CD4-positive, alpha-beta T cell treated with Interleukin-4 for 4 hours (primary cell): ENCODE measurements around the gene RASSF5.
A peak's percentile ranks its signal among the peaks of the same experiment; 100 is the strongest.

Source experiments
- DNase-seq: peaks from one replicate; pipeline ENCODE4 v3.0.0-alpha.2; 2020

The RASSF5 gene

DNA sequence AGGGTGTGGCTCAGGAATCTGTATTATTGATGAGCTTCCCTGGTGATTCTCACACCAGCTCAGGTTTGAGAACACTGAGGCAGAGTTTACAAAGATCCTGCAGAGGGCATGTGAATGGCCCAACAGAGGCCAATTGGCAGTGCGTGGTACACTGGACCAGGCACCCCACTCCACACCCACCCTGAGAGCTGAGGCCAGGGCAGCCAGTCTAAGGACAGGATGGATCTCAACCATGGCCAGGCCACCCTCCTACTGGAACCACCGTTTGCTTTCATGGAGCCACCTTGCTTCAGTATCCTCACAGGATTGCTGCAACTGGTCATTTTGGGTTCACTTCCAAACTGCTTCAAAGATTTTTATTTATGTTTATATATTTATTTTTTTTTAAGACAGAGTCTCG, 7.3 kb upstream of the RASSF5 start:
- no peak for DNase-seq

DNA sequence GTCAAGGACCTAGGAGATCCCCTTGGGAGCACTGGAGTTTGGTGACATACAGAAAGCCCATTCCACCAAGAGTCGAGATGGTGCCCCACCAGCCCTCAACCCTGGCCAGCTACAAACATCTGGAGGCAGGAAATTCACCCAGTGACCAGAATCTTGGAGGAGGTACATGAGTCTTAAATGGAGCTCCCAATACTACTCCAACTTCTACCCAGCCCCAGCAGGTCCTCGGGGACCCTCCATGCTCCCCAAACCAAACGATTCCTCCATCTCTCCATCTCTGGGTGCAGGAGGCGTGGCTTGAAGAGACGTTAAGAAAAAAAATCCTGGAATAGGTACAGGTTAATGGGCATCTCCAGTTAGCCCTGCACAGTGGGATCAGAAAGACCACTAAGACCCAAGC, 5.5 kb upstream of the RASSF5 start:
- DNase-seq = no peak

DNA sequence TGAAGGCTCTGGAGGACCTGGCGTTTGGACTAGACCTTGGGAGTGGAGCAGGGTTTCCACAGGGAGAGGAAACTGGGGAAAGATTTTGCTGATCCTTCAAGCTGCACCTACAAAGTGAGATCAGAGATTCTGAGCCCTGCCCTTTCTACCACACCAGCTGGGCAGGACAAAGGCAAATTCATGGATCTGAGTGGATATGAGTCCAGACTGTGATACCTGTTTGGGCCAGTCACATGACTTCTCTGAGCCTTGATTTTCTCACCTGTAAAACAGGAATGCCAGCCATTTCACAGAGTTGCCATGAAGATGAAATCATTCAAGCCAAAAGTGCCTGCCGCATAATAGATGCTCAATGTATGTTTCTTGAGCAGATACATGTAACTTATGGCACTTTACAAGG, 4.9 kb upstream of the RASSF5 start:
- no peak for DNase-seq

DNA sequence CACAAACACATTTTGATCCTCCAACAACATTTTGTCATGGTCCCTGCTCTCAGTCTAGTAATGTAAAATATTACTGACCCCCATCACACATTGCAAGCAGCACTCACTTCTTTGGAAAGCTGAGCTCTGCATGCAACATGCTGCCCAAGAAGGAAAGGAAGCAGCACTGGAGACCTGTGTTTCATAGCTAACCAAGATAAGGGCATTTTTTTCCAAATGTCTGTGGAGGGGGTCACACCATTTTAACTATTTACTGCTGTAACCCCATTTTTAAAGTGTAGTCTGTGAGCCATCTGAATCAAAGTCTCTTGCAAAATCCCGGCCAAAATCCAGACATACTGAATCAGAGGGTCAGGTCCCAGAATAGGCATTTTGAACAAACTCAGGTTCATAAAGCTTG, 4.5 kb upstream of the RASSF5 start:
- no peak for DNase-seq

DNA sequence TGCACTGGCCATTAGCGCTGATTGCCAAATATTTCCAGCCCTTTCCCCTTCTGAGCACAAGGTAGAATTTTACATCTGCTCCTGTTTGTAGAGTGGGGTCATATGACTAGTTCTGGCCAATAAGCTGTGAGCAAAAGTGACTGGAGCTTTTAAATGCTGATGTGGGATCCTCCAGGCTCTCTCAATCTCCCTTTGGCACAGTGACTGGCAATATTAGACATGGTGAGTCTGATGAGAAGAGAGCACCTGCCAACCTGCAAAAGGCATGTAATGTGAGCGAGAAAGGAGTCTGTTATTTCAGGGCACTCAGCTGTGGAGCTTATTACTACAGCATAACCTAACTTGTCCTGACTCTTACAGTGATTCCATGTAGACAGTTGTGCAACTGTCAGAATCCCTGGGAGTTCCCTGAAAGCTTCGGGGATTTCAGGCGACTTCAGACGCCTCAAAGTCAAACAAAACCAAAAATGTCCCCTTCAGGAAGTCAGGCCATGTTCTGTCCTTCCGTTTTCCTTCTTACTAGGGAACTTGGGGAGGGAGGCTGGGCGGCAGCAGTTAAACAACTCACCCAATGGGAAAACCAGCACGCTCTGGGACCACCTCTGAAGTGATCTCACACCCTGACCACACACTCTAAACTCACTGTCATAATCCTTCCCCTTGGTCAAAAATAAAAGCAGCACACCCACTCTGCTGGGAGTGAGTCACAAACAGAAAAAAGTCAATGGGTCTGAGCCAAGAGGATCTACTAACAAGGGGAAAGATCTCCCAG, 3.6 kb upstream of the RASSF5 start:
- DNase-seq = peak; percentile 52

DNA sequence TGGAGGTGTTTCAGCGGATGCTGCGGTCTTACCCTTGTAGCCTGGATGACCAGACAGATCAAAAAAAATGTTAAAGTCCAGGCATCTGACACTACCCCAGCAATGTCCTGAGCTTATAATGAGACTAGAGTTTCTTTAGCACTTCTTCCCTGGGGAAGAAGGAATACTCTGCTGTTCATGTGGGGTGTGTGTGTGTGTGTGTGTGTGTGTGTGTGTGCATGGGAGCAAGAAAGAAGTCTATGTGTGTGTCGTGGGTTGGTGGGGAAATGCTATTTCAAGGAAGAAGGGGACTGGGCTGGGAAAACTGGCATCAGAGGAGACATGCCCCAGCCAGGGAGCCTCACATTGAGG, 3.0 kb upstream of the RASSF5 start:
- no peak for DNase-seq

DNA sequence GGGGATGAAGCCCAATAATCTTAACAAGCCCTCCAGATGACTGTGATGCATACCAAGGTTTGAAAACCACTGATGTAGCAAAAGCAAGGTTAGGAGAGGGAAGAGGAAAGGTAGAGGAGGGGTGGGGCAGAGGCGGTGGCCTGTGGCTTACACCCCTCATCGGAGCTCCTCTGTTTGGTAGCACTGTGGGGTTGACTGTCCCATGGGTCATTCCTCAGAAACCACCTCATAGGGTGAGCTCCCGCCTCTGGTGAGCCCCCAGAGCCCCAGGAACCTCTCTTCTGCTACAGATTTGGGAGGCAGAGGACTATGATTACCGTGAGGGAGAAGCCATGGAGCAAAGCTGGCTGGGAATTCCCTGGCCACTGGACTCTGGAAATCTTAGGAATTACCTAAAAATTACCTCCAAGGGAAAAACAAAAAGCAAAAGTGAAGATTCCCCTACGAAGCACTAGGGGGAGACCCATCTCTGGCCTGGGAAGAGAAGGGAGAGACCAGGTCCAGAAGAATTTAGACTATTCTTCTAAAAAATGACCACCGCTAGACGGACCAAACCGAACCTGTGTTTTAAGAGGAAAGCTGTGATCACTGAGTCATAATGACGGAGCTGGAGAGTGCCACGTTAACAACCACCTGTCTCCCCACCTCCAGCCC, 1.5 kb upstream of the RASSF5 start:
- DNase-seq = no peak

DNA sequence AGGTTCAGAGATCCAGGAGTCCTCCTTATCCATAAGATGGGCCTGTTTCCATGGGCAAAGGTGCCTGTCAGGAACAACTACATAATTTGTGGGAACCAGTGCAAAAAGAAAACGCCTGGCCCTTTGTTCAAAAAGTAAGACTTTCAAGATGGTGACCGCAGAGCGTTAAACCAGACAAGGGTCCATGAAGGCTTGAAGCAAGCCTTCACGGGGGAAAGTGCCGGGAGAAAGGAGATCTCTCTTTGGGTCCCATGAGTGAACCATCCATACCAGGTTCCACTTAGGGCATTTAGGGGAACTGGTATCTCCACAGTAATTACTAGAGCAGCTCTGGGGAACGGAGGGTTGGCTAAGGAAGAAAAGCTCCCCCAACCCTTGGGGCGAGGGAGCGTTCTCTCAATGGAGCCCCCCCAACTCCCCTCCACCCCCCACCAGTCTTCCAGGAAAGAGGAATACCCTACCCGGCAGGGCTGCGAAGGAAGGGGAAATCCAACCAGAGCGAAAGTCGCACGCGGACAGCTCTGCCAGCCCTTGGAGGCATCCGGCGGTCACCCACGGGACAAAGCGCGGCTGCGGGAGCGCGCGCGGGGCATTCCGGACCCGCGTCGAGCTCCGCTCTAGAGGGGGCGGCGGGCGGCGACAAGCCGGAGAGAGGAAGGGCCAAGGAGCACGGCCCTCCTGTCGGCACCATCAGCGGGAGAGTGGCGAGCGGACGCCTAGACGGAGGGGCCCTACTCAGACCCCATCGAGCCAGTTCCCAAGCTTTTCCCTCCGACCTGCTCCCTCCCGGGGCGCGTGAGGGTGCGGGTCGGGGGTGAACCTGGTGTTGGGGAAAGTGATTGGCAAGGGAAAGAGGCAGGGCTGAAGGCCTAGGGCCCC, 687 bp upstream of the RASSF5 start:
- no peak for DNase-seq

DNA sequence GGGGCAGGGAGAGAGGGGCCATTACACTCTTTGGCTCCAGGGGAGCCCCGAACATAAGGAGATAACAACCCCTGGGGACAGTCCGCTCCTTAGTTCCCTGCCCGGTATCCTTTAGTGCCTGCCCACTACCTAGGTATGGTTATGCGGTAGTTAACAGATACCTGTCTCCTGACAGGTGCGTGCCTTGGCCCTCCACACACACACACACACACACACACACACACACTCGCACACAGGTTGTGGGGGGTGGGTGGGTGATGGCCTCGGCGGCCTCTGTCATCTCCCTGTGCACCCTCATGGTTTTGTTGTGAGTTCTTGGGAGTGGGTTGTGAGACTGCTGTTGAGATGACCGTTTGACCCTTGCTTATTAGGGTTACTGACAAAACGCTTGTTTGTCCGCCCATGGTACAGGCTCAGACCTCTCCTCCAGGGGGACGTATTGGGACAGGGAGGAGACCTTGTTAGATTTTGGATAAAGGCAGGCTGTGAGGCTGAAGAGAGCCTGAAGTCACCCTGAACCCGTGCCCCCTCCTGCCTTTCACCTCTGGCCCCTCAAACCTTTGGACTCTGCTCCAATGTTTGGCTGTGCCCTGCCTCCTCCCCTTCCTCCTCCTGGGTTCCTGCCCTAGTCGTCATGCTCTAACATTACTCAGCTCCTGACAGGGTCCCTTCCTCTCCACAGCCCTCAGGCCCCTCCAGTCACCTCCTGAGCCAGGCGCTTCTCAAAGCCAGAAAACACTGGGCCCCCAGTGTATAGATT, 979 bp downstream of the RASSF5 start:
- no peak for DNase-seq

DNA sequence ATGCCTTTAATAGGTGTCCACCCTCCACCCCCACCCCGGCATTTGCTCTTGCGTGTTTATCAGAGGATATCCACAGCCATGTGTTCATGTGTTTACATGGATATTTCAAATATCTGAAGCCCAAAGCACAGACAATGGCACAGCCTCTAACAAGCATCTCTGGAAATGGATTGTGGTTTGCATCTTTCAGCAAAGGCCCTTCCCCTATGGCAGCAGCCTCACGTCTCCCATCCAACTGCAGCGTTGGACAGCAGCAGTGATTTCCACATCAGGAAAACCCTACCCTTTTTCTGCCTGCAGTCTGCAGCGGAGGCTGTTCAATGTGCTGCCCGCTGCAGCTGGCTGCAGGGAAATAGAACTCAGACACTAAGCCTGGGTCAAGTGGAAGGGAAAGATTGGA, 1.6 kb downstream of the RASSF5 start:
- no peak for DNase-seq

DNA sequence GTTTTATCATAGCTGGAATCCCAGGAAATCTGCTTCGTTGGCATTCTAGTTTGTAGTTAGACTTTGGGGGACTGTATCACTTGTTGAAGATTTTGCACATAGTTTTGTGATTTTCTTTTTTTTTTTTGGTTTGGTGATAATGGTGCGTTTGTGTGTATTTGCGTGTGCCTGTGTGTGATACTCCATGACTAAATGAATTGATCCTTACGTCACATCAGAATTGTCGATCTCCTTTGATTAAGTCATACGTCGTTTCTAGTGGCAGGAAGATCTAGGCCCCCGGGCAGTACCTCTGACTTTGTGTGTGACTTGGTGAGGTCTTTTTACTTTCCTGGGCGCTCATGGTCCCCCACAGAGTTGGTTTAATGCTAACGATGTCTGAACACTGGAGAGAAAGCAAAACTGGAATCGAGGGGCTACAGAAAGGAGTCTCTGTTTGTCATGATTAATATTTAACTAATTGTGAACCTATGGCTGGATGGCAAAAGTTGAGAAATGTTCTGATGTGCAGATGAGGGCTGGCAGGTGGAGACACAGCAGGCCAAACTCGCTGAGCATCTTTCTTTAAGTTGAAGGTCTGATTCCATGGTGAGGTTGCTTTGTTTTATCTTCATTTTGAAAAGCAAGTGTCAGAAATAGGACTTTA, 2.4 kb downstream of the RASSF5 start:
- no peak for DNase-seq

DNA sequence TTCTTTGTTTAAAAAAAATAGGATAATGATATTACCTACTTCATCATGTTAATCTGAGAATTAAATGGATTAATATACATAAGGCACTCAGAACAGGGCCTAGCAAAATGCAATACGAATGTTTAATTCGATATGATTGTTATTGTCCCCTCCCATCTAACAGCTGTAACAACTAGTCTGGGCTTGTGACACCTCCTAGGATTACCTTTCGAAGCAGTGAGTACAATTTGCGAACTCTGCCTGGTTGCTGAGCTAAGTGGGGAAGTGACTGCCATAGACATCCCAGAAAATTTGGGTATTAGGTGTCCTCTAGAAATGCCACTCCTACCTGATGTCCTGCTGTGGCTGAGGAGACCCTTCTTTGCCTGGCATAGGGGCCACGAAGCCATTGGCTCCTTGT, 3.0 kb downstream of the RASSF5 start:
- no peak for DNase-seq

DNA sequence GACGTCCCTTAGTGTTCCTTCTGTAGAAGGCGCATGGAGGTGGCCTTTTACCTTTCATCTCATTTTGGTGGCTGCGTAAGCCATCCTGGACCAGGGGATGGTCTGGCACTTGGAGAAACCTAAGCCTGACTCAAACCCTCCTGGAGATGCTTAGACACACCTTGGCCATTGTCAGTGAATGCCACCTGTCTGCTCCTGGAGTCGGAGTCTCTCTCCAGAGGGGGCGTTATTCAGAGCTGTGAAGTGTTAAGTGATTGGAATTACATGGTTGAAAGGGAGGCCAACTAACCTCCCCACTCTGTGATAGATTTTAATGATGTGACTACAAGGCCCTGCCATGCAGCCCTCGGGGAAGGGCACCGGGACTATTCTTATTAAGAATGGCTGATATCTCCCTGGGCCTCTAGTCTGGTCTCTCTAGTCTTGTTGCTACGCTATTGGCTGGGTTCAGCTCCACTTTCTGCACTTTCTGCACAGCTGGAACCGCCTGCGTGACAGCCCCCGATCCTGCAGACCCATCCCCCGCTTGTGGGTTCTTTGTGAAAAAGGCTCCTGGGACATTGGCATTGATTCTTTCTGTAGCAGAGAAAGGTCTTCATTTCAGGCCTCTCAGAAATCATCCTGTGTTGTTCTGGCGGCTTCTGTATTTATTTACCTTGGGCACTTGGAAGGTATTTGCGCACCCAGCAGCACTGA, 4.2 kb downstream of the RASSF5 start:
- DNase-seq = no peak

DNA sequence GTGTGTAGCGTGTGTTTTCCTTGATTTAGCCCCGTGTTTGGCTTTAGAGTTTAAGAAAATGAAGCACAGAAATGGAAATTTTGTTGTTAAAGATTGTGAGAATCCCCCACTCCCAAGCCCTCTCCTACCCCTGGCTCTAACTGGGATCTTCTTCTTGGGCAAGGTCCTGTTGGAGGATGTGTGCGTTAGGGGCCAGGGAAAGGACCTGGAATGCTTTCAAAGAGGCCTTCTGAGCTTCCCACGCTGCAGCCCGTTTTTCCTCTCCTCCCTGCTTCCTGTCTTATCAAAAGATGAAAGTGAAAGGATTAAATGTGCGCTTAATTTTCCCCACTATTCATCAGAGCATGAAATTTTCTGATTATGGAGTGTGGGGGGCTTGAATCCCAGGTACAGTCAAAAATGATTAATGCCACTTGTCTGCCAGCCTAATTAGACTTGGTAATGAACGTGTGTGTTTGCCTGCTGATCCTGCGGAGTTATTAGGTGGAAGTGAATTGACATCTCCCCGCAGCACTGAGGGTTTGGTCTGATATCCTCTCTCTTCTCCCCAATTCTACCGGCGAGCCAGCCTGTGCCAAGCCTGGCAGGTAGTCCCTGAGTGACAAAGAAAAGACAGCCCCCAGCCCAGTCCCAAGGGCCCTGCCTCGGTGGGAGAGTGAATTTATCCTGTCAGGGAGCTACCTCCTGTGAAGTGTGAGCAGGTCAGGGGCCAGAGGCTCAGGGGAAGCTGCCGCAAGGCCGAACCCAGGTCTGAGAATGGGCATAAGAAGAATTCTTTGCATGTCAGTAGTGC, 4.9 kb downstream of the RASSF5 start:
- no peak for DNase-seq

DNA sequence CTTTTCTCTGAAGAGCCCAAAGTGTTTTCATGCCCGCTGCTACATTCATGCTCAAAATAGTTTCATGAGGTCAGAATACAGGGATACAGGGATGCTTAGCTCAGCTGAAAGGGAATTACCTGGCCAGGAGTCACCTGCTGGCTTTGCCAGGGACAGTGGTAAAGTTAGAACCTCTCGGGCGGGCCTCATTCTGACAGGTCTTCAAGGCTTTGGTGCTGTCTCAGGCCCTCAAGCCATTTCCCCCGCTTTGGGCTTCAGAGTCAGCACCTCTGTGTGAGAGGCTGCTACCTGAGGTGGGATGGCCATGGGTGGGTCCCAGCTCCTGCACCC, 5.5 kb downstream of the RASSF5 start:
- DNase-seq = no peak

DNA sequence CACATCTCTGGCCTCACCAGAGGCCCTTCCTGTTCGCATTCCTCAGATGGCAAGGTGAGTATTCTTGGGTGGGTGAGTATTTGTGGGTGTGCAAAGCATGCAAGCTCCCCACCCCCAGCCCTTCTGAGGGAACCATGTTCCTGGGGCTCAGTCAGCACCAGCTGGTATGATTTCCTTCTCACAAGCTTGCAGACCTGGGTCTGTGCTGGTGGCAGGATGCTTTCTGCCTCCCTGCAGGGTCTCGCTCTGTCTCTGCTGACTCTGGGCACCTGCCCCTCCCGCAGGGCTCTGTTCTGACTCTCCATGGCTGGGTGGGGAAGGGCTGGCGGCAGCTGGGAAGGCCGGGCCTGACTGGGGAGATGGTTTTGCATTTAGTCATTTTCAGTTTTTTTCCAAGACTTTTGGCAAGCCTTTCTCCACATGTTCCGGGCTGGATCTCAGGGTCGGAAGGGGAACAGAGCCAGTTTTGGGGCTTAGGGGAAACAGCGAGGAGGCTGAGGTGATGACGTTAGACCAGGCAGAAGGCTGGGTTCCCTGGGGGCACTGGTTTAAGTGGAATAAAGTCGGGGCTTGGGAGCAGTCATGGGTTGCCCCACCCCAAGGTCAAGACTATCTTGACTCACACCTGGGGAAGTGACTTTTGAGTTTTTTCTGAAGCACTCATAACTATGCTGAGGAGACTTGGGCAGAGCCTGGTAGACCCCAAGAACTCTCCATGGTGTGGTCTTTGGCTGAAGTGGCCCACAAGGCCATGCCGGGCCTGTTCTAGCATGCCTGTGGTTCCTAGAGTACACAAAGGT, 6.2 kb downstream of the RASSF5 start:
- DNase-seq = no peak

DNA sequence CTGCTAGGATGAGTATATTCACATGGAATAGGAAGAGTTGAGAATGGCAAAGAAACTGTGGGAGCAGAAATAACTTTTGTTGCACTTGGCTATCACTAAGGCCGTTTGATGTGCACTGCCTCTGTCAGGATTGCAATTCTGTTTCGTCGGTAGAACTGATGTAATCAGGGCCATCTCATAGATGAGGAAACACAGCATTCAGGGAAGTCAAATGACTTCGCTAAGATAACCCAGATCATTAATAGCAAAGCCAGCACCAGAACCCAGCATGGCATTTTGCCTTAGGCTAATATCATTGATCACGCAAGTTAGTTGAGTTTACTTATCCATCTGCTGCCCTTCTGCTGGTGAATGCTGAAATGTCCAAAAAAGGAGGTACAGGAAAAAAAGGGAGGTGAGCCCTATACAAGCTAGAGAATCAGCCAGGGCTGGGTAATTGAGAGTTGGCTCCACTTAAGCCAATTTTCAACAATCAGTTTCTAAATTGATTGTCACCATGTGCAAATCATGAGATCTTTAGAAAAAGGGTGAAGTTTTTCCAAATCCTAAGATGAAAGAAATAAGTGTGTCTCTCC, 7.6 kb downstream of the RASSF5 start:
- no peak for DNase-seq

DNA sequence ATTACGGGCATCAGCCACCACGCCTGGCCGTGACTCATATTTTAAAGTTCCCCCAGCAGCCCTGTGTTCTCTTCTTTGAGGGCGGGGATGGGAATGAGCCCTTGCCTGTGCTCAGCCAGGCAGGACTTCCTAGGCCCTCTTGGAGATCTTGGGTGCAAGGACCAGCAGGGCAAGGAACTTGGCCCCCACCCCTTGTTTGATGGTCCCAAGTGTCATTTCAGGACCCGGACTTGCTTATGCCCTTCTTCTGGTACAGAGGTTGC, 9.3 kb downstream of the RASSF5 start:
- no peak for DNase-seq

DNA sequence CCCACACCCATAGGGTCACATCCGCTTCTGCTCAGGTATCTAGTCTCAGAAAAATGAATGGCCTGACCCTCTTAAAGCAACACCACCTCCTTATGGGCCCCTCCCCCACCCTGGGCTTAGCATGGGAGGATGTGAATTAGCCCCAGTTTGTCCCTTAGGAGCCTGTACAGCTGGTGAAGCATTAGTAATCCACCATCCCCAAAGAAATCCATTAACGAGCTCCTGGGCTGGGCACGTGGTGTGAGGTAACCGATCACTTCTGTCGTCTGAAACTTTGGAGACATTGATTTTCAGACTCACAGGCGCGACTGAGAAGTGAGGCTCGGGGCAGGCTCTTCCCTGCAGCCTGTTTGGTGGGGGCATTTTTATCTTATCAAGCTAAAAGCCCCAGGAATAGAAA, 10.5 kb downstream of the RASSF5 start:
- no peak for DNase-seq

DNA sequence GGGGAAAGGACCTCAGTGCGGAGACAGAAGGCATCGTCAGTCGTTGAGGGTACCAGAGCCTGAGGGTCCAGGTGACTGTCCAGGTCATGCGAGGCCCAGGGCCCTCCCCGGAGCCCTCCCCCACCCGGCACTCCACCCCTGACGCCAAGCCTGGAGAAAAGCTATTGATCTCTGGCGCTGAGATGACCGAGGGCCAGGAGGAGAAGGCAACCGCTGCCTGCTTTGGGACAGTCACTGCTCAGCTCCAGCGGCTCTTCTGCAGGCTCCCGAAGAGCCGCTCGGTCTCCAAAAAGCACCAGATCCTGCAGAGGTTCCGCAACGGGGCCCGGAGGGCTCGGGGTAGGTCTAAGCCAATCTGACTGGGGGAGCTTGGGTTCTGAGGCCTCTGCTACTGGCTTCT, 10.9 kb downstream of the RASSF5 start:
- DNase-seq = no peak
